SU-DHL-6 (cell line): ENCODE results near the gene EVC.

Source experiments
- H2AFZ ChIP-seq: fragments of 200-600 bp; sonication (generic); 2 replicates; pipeline ENCODE4 v1.6.1; 2014; ENCODE audit warnings: low read depth, mild to moderate bottlenecking, moderate library complexity, mixed read lengths, antibody characterized with exemption, low read length; ENCODE audit not compliant: severe bottlenecking
- H3F3A ChIP-seq: fragments of 200-600 bp; shearing (Covaris generic); 2 replicates; pipeline ENCODE4 v1.6.0; 2016; ENCODE audit warnings: antibody characterized with exemption, mild to moderate bottlenecking; ENCODE audit not compliant: insufficient read depth
- H3K27ac ChIP-seq: fragments of 200-600 bp; sonication (generic); 2 replicates; pipeline ENCODE4 v1.5.1; 2016; ENCODE audit warnings: low read depth, mild to moderate bottlenecking, low read length, moderate library complexity, mixed read lengths
- H3K27me3 ChIP-seq: fragments of 200-600 bp; sonication (generic), shearing (Covaris generic); 2 replicates; pipeline ENCODE4 v1.6.0; 2014; ENCODE audit warnings: mild to moderate bottlenecking, low read length
- H3K36me3 ChIP-seq: fragments of 200-600 bp; sonication (generic); 2 replicates; pipeline ENCODE4 v1.6.1; 2014; ENCODE audit warnings: mild to moderate bottlenecking, low read length, mixed read lengths
- H3K4me2 ChIP-seq: fragments of 300-600, 200-600 bp; shearing (Covaris generic), sonication (generic); 2 replicates; pipeline ENCODE4 v1.6.0; 2014; ENCODE audit warnings: low read length, low read depth, mild to moderate bottlenecking; ENCODE audit not compliant: poor library complexity, severe bottlenecking
- H3K4me3 ChIP-seq: fragments of 200-600 bp; sonication (generic); 2 replicates; pipeline ENCODE4 v1.5.1; 2014; ENCODE audit warnings: antibody characterized with exemption, low read length, mild to moderate bottlenecking, mixed read lengths; ENCODE audit not compliant: insufficient read depth, poor library complexity, severe bottlenecking
- H3K79me2 ChIP-seq: fragments of 200-600 bp; sonication (generic); 2 replicates; pipeline ENCODE4 v1.6.1; 2014; ENCODE audit warnings: mild to moderate bottlenecking, low read length, moderate library complexity; ENCODE audit not compliant: insufficient read depth
- H3K9ac ChIP-seq: fragments of 200-600 bp; sonication (generic); 2 replicates; pipeline ENCODE4 v1.7.0; 2014; ENCODE audit warnings: mild to moderate bottlenecking, low read length
- H3K9me2 ChIP-seq: fragments of 200-600 bp; sonication (generic); replicated peaks from 2 replicates; pipeline ENCODE4 v1.6.1; 2014; ENCODE audit warnings: low read length; ENCODE audit not compliant: insufficient read depth
- H3K9me3 ChIP-seq: fragments of 200-600 bp; sonication (generic); 2 replicates; pipeline ENCODE4 v1.6.1; 2014; ENCODE audit warnings: low read length, mixed read lengths; ENCODE audit not compliant: insufficient read depth
- H4K20me1 ChIP-seq: fragments of 200-600 bp; sonication (generic); 2 replicates; pipeline ENCODE4 v1.6.1; 2014; ENCODE audit warnings: low read depth, mild to moderate bottlenecking, antibody characterized with exemption, low read length, moderate library complexity, mixed read lengths
- EZH2phosphoT487 ChIP-seq: fragments of 200-600 bp; sonication (generic), shearing (Covaris generic); conservative IDR thresholded peaks from 2 replicates; pipeline ENCODE4 v1.6.1; 2018; ENCODE audit warnings: mild to moderate bottlenecking, antibody characterized with exemption, low read length, moderate library complexity, mixed read lengths
- TF ChIP-seq, protein P1 (sequence below): fragments of 200-600 bp; sonication (generic); IDR thresholded peaks from one replicate; pipeline ENCODE4 v1.5.1; 2017; ENCODE audit warnings: antibody characterized with exemption, mild to moderate bottlenecking, low read length, moderate library complexity; ENCODE audit not compliant: insufficient read depth, poor library complexity, severe bottlenecking

EVC gene

DNA sequence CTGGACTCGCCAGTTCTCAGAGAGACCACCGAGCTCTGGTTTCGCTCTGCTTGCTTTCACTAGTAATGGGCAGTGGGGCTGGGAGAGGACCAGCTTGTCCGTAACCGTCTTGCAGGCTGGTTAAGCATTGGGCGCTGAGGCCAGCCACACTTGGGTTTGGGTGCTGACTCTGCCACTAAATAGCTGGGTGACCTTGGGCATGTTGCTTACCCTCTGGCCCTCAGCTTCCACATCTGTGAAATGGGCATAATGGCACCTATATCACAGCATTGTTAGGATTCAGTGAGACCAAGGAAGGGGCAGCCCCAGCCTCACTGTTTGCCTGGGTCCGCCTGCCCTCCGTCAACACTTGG lies 43.5 kb downstream of the EVC start:
- Histone ChIP-seq H3K9me3 (no peaks in the 10 kb centered on the region), H2AFZ (no peak overlapping the region), H3K27me3 (no peaks in the 10 kb centered on the region), H4K20me1 (no peaks in the 10 kb centered on the region), H3K79me2 (no peaks in the 10 kb centered on the region), H3F3A (no peaks in the 10 kb centered on the region), H3K27ac (no peak overlapping the region), H3K4me2 (no peak overlapping the region), H3K4me3 (no peak overlapping the region), H3K9ac (no peak overlapping the region), H3K9me2 (no peaks in the 10 kb centered on the region), H3K36me3 (no peaks in the 10 kb centered on the region)
- TF ChIP-seq, protein P1, sequence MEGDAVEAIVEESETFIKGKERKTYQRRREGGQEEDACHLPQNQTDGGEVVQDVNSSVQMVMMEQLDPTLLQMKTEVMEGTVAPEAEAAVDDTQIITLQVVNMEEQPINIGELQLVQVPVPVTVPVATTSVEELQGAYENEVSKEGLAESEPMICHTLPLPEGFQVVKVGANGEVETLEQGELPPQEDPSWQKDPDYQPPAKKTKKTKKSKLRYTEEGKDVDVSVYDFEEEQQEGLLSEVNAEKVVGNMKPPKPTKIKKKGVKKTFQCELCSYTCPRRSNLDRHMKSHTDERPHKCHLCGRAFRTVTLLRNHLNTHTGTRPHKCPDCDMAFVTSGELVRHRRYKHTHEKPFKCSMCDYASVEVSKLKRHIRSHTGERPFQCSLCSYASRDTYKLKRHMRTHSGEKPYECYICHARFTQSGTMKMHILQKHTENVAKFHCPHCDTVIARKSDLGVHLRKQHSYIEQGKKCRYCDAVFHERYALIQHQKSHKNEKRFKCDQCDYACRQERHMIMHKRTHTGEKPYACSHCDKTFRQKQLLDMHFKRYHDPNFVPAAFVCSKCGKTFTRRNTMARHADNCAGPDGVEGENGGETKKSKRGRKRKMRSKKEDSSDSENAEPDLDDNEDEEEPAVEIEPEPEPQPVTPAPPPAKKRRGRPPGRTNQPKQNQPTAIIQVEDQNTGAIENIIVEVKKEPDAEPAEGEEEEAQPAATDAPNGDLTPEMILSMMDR = no peak
- no peak for TF ChIP-seq EZH2phosphoT487

DNA sequence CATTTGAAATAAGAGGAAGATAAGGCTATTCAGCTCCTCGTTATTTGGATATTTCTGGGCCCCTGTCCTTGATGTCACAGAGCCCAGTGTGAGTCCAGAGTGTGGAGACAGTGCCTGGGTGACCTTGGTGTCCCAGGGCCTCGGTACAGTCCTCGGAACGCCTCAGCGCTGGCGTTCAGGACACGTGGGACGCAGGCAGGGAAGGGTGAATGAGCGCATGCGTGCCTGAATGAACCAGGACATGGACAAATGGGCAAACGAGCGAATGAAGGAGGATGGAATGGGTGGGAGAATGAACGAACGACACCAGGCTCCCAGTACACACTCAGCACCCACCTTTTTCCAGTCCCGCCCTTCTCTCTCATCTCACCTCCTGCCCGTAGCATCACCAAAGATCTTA lies 44.2 kb downstream of the EVC start:
- Histone ChIP-seq H3F3A (no peaks in the 10 kb centered on the region), H3K79me2 (no peaks in the 10 kb centered on the region), H3K4me2 (no peak overlapping the region), H3K27me3 (no peaks in the 10 kb centered on the region), H3K9me3 (no peaks in the 10 kb centered on the region), H3K4me3 (no peak overlapping the region), H3K9me2 (no peaks in the 10 kb centered on the region), H4K20me1 (no peaks in the 10 kb centered on the region), H2AFZ (no peak overlapping the region), H3K36me3 (no peaks in the 10 kb centered on the region), H3K9ac (no peak overlapping the region), H3K27ac (no peak overlapping the region)
- no peak for TF ChIP-seq EZH2phosphoT487
- TF ChIP-seq, protein P1 = no peak

DNA sequence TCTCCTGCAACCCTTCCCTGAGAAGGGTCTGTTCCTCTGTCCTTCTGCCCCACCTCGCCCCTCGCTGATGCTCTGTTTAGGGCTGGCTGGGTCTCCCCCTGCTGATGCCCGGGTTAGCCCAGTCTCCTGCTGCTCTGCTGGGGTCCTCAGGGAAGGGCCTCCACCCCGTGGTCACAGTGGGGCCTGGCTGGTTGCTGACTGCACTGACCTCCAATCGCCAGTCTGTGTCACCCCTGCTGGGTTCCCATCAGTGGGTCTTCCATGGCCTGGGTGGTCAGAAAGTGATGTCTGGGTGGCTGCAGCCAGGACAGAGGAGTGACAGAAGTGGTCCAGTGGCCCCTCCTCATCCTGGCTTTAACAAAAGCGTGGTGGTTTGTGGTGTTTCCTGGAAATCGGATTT lies 44.7 kb downstream of the EVC start:
- Histone ChIP-seq H4K20me1 (no peaks in the 10 kb centered on the region), H3K27me3 (no peaks in the 10 kb centered on the region), H3K27ac (no peak overlapping the region), H3K9me2 (no peaks in the 10 kb centered on the region), H3K36me3 (no peaks in the 10 kb centered on the region), H2AFZ (no peak overlapping the region), H3K4me2 (no peak overlapping the region), H3K9ac (no peak overlapping the region), H3K4me3 (no peak overlapping the region), H3K9me3 (no peaks in the 10 kb centered on the region), H3K79me2 (no peaks in the 10 kb centered on the region), H3F3A (no peaks in the 10 kb centered on the region)
- TF ChIP-seq, protein P1 = no peak
- no peak for TF ChIP-seq EZH2phosphoT487

DNA sequence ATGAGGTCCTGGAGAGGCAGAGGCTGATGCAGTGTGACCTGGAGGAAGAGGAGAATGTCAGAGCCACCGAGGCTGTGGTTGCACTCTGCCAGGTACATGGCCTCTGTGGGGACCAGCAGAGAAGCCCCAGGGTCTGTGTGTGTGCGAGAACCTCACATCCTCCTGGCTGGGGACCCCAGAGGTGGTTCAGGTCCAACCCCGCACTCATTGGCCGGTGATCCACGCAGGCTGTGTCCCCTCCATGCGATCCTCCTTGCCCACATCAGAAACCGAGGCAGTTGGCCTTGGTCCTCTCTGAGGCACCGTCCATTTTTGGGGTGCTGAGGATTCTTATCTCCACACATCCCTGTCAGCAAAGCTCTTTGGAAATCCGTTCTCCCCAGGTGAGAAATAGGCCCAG lies 45.3 kb downstream of the EVC start:
- Histone ChIP-seq H3F3A (no peaks in the 10 kb centered on the region), H3K9me2 (no peaks in the 10 kb centered on the region), H3K79me2 (no peaks in the 10 kb centered on the region), H3K4me3 (no peak overlapping the region), H3K9ac (no peak overlapping the region), H3K27me3 (no peaks in the 10 kb centered on the region), H3K27ac (no peak overlapping the region), H2AFZ (no peak overlapping the region), H4K20me1 (no peaks in the 10 kb centered on the region), H3K9me3 (no peaks in the 10 kb centered on the region), H3K36me3 (no peaks in the 10 kb centered on the region), H3K4me2 (no peak overlapping the region)
- TF ChIP-seq, protein P1 = no peak
- TF ChIP-seq EZH2phosphoT487 = no peak
